ENCODE data around the gene ATP5MG.

- TF ChIP-seq, protein P1, sequence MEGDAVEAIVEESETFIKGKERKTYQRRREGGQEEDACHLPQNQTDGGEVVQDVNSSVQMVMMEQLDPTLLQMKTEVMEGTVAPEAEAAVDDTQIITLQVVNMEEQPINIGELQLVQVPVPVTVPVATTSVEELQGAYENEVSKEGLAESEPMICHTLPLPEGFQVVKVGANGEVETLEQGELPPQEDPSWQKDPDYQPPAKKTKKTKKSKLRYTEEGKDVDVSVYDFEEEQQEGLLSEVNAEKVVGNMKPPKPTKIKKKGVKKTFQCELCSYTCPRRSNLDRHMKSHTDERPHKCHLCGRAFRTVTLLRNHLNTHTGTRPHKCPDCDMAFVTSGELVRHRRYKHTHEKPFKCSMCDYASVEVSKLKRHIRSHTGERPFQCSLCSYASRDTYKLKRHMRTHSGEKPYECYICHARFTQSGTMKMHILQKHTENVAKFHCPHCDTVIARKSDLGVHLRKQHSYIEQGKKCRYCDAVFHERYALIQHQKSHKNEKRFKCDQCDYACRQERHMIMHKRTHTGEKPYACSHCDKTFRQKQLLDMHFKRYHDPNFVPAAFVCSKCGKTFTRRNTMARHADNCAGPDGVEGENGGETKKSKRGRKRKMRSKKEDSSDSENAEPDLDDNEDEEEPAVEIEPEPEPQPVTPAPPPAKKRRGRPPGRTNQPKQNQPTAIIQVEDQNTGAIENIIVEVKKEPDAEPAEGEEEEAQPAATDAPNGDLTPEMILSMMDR (IDR thresholded peaks at IDR 0.05; ENCODE audit: low read depth, low read length, poor library complexity, severe bottlenecking) = no peak
- no peak for TF ChIP-seq EZH2phosphoT487 (IDR thresholded peaks at IDR 0.05; ENCODE audit: borderline replicate concordance, low read length)
Observed at GRCh38 chr11:118438314-118438931, 37.0 kb downstream of the ATP5MG start.
